Stimulated activated naive CD8-positive, alpha-beta T cell treated with anti-CD3 and anti-CD28 coated beads, Interleukin-15, Interleukin-2, amounts not matched to agents 100 ng/mL and 50 ng/mL, for 24 hours (primary cell): Measurements from ENCODE around the gene SDCBP2.
A peak's percentile ranks its signal among the peaks of the same experiment; 100 is the strongest.
"Not testable (repeated sequence)": the region's sequence is repeated elsewhere in the genome, so short reads cannot be mapped to it uniquely, and the experiment has no call there.

Source experiments
- H3K27ac Mint-ChIP-seq: one replicate; pipeline ENCODE4 v1.8.0; 2021; ENCODE audit warnings: mild to moderate bottlenecking, mixed read lengths
- H3K27me3 Mint-ChIP-seq: one replicate; pipeline ENCODE4 v1.8.0; 2021; ENCODE audit warnings: mixed read lengths
- H3K36me3 Mint-ChIP-seq: one replicate; pipeline ENCODE4 v1.8.0; 2021; ENCODE audit warnings: low read depth, mixed read lengths
- H3K4me1 Mint-ChIP-seq: one replicate; pipeline ENCODE4 v1.8.0; 2021; ENCODE audit warnings: low read depth, mixed read lengths
- H3K4me3 Mint-ChIP-seq: one replicate; pipeline ENCODE4 v1.8.0; 2021; ENCODE audit warnings: mild to moderate bottlenecking, mixed read lengths
- H3K9me3 Mint-ChIP-seq: one replicate; pipeline ENCODE4 v1.8.0; 2021; ENCODE audit warnings: mixed read lengths

The SDCBP2 gene

GRCh38 chr20:1368448-1369199 is 39.7 kb upstream of the SDCBP2 start:
- H3K4me1 Mint-ChIP-seq, result peaks cover 48% of the 10 kb centered on the region
- H3K36me3 Mint-ChIP-seq, result peaks cover 83% of the 10 kb centered on the region

DNA sequence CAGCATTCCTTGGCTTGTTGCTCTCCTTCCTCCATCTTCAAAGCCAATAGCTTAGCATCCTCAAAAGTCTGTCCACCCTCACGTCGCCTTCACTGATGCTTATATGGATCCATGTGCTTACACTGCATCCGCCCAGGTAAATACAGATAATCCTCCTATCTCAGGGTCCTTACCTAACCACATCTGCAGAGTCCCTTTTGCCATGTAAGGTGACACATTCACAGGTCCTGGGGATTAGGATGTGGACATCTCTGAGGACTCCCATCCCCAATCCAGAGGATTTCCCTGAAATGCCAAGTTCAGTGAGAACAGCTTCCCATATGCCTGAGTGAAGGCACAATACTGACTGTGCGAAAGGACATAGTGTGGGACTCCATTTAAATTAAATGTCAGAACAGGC is 38.5 kb upstream of the SDCBP2 start:
- H3K27me3 Mint-ChIP-seq, result no peaks in the 10 kb centered on the region
- peaks cover 59% of the 10 kb centered on the region for H3K4me1 Mint-ChIP-seq
- H3K9me3 Mint-ChIP-seq, result no peaks in the 10 kb centered on the region
- peaks cover 83% of the 10 kb centered on the region for H3K36me3 Mint-ChIP-seq
- H3K4me3 Mint-ChIP-seq, result no peak overlapping the region
- H3K27ac Mint-ChIP-seq, result no peak overlapping the region

More at GRCh38 chr20:1368448-1369199, 39.7 kb upstream of the SDCBP2 start:
- Mint-ChIP-seq H3K4me3 (no peak overlapping the region), H3K27ac (peak overlapping the region; percentile 14), H3K9me3 (no peaks in the 10 kb centered on the region), H3K27me3 (no peaks in the 10 kb centered on the region)

DNA sequence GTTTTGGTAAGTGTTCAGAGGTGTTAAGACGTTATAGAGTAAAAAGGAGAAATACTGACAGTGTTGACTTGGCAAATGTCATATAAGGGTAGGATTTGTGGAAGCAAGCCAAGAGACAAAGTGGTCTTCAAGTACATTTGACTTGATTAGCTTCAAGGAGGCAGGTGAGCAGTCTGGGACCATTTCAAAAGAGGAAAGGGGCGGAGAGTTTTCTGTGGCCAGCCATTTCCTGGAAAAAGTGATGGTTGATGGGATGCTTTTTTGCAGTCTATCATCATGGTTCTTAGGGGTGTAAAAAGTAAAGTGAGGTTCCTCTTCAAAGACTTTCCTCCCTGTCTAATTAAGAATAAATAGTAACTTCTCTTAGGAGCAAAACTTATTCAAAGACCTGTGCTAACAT is 35.2 kb upstream of the SDCBP2 start:
- Mint-ChIP-seq H3K36me3 (peaks cover 97% of the 10 kb centered on the region), H3K4me1 (peaks cover 81% of the 10 kb centered on the region), H3K27me3 (no peaks in the 10 kb centered on the region), H3K4me3 (peak overlapping the region; percentile 60), H3K9me3 (no peaks in the 10 kb centered on the region), H3K27ac (peak overlapping the region; percentile 80)

GRCh38 chr20:1363522-1363921 is 34.6 kb upstream of the SDCBP2 start:
- peaks cover 83% of the 10 kb centered on the region for H3K4me1 Mint-ChIP-seq
- H3K9me3 Mint-ChIP-seq, result no peaks in the 10 kb centered on the region
- peak overlapping the region; percentile 80 for H3K27ac Mint-ChIP-seq
- no peaks in the 10 kb centered on the region for H3K27me3 Mint-ChIP-seq
- H3K4me3 Mint-ChIP-seq, result no peak overlapping the region
- peaks cover 97% of the 10 kb centered on the region for H3K36me3 Mint-ChIP-seq

- H3K4me3 Mint-ChIP-seq, result no peak overlapping the region
- H3K27ac Mint-ChIP-seq, result peak overlapping the region; percentile 63
- H3K9me3 Mint-ChIP-seq, result no peaks in the 10 kb centered on the region
- H3K4me1 Mint-ChIP-seq, result peaks cover 92% of the 10 kb centered on the region
- peaks cover 97% of the 10 kb centered on the region for H3K36me3 Mint-ChIP-seq
- no peaks in the 10 kb centered on the region for H3K27me3 Mint-ChIP-seq
Measured at GRCh38 chr20:1362484-1362883, 33.5 kb upstream of the SDCBP2 start.

DNA sequence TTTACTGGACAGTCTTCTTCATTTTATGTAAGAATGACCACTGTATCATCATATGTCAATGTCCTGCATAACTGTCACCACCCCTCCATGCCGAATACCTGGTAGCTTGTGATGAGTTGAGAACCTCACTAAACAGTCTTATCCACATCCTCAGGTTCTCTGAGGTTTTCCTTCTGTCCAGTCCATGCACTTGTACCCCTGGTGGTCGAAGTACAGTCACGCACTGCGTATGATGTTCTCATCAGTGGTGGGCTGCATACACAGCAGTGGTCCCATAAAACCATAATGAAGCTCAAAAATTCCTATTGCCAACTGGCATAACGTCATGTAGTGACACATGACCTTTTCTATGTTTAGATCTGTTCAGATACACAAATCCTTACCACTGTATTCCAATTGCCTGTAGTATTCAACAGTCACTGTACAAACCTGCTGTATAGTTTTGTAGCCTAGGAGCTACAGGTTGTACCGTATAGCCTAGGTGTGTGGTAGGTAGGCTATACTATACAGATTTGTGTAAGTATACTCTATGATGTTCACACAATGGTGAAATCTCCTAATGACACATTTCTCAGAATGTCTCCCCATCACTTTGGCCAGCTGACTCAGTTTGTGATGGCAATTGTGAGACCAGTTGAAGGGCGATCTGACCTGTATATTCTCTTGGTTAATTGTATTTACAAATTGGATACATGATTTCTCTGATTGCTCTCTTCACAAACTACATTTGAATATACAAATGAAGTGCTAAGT is 31.3 kb upstream of the SDCBP2 start:
- H3K4me1 Mint-ChIP-seq, result peaks cover 85% of the 10 kb centered on the region
- H3K36me3 Mint-ChIP-seq, result peaks cover 87% of the 10 kb centered on the region
- H3K4me3 Mint-ChIP-seq, result no peak overlapping the region
- no peaks in the 10 kb centered on the region for H3K27me3 Mint-ChIP-seq
- peak overlapping the region; percentile 83 for H3K27ac Mint-ChIP-seq
- H3K9me3 Mint-ChIP-seq, result no peaks in the 10 kb centered on the region

- peak overlapping the region; percentile 65 for H3K27ac Mint-ChIP-seq
- peak overlapping the region; percentile 57 for H3K4me3 Mint-ChIP-seq
- H3K9me3 Mint-ChIP-seq, result no peaks in the 10 kb centered on the region
- H3K36me3 Mint-ChIP-seq, result peaks cover 88% of the 10 kb centered on the region
- peaks cover 63% of the 10 kb centered on the region for H3K4me1 Mint-ChIP-seq
- H3K27me3 Mint-ChIP-seq, result no peaks in the 10 kb centered on the region
Measured at GRCh38 chr20:1357921-1358671, 29.2 kb upstream of the SDCBP2 start.

GRCh38 chr20:1353956-1354355 is 25.0 kb upstream of the SDCBP2 start:
- Mint-ChIP-seq H3K9me3 (peaks cover 9% of the 10 kb centered on the region), H3K36me3 (peaks cover 83% of the 10 kb centered on the region), H3K4me1 (peaks cover 37% of the 10 kb centered on the region), H3K27ac (no peak overlapping the region), H3K4me3 (no peak overlapping the region), H3K27me3 (no peaks in the 10 kb centered on the region)

- Mint-ChIP-seq H3K4me3 (no peak overlapping the region), H3K27me3 (no peaks in the 10 kb centered on the region), H3K36me3 (peaks cover 49% of the 10 kb centered on the region), H3K27ac (no peak overlapping the region), H3K9me3 (peaks cover 14% of the 10 kb centered on the region), H3K4me1 (peaks cover 45% of the 10 kb centered on the region)
Measured at GRCh38 chr20:1346315-1346969, 17.5 kb upstream of the SDCBP2 start.

DNA sequence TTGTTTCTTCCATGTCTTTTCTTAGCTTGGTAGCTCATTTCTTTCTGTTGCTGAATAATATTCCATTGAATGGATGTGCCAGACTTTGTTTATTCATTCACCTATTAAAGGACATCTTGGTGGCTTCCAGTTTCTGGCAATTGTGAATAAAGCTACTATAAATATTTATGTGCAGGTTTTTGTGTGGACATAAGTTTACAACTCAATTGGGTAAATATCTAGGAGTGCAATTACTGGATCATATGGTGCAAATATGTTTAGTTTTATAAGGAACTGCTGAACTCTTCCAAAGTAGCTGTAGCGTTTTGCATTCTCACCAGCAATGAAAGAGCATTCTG is 16.8 kb upstream of the SDCBP2 start:
- H3K4me1 Mint-ChIP-seq, result peaks cover 38% of the 10 kb centered on the region

GRCh38 chr20:1345030-1345755 is 16.3 kb upstream of the SDCBP2 start:
- peaks cover 14% of the 10 kb centered on the region for H3K9me3 Mint-ChIP-seq
- peaks cover 36% of the 10 kb centered on the region for H3K4me1 Mint-ChIP-seq
- no peaks in the 10 kb centered on the region for H3K27me3 Mint-ChIP-seq
- peaks cover 37% of the 10 kb centered on the region for H3K36me3 Mint-ChIP-seq
- H3K27ac Mint-ChIP-seq, result no peak overlapping the region
- no peak overlapping the region for H3K4me3 Mint-ChIP-seq

More for the DNA sequence above, 16.8 kb upstream of the SDCBP2 start:
- no peaks in the 10 kb centered on the region for H3K27me3 Mint-ChIP-seq
- H3K4me3 Mint-ChIP-seq, result no peak overlapping the region
- H3K27ac Mint-ChIP-seq, result no peak overlapping the region
- H3K36me3 Mint-ChIP-seq, result peaks cover 42% of the 10 kb centered on the region
- peaks cover 14% of the 10 kb centered on the region for H3K9me3 Mint-ChIP-seq

GRCh38 chr20:1343446-1344124 is 14.6 kb upstream of the SDCBP2 start:
- not testable (repeated sequence) for H3K9me3 Mint-ChIP-seq, H3K27me3 Mint-ChIP-seq, H3K27ac Mint-ChIP-seq, H3K4me3 Mint-ChIP-seq
- peaks cover 33% of the 10 kb centered on the region for H3K4me1 Mint-ChIP-seq
- peaks cover 24% of the 10 kb centered on the region for H3K36me3 Mint-ChIP-seq

- peaks cover 8% of the 10 kb centered on the region for H3K36me3 Mint-ChIP-seq
- H3K4me1 Mint-ChIP-seq, result peaks cover 33% of the 10 kb centered on the region
- H3K9me3 Mint-ChIP-seq, result no peaks in the 10 kb centered on the region
- no peak overlapping the region for H3K4me3 Mint-ChIP-seq
- H3K27ac Mint-ChIP-seq, result no peak overlapping the region
- H3K27me3 Mint-ChIP-seq, result no peaks in the 10 kb centered on the region
Measured at GRCh38 chr20:1341561-1342265, 12.8 kb upstream of the SDCBP2 start.
